GM19463 (cell line): ENCODE measurements around the gene ITIH5.

Experiments
- ATAC-seq: cut with Tn5 transposase; IDR thresholded peaks from one replicate; pipeline ENCODE4 v1.9.1; 2021; ENCODE audit warnings: mild to moderate bottlenecking, moderate library complexity; ENCODE audit not compliant: unreplicated experiment

ITIH5 gene

GRCh38 chr10:7553531-7553930, 113.2 kb downstream of the ITIH5 start:
- no peak for ATAC-seq

GRCh38 chr10:7551950-7552716, 114.6 kb downstream of the ITIH5 start:
- no peak for ATAC-seq

DNA sequence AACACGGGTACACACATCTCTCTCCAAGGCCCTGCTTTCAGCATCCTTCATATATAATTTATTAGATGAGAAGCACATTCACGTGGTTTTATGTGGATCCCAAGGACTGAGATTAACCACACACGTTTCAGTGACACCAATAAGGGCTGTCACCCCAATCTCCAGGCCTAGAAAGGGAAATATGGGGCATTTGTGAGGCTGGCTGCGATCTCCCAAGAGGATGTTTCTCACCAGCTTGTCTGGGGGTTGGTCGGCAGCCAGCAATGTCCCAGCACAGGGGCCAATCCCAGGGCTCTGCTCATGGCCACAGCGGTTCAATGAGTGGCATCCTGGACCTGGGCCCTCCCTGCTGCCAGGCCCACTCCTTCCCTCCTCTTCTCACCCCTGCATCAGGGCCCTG, 115.5 kb downstream of the ITIH5 start:
- no peak for ATAC-seq

- ATAC-seq, result no peak
These were observed 116.8 kb downstream of the ITIH5 start for GRCh38 chr10:7550013-7550412.

DNA sequence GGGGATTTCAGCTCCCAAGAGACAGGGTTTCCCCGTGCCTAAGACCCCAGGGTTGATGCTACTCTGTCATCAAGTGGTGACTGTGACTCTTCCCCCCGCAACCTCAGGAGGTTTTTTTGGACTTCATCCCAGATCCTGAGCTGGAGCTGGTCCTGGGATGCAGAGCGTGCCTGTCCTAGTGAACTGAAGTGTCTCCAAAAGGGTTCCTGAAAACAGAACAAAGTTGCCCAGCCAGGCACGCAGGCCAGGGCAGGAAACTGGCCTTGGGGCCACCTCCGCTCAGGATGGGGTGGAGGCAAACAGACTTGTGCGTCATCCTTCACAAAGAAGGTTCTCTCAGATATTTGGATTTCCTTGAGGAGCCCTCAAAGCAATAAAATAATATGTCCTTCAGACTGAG, 118.9 kb downstream of the ITIH5 start:
- ATAC-seq, result no peak

DNA sequence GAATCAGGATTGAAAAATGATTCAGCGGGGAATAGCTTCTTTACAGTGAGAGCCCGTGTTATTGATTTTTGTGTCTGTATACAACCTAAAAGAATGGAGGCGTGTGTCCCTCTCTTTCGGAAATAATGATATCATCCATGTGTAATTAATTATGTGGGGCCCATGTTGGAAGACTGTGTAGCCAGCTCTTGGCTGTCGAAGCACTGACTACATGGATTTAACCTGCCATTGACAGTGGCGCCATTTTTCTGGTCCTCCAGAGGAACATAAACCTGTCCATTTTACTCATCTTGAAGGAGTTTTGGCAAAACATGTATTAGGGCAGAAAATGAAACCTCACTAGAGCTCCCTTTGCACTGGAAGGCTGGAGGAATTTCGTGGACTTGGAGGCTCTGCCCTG, 119.6 kb downstream of the ITIH5 start:
- ATAC-seq, result no peak

- no peak for ATAC-seq
These were observed 120.3 kb downstream of the ITIH5 start for GRCh38 chr10:7546385-7546967.

DNA sequence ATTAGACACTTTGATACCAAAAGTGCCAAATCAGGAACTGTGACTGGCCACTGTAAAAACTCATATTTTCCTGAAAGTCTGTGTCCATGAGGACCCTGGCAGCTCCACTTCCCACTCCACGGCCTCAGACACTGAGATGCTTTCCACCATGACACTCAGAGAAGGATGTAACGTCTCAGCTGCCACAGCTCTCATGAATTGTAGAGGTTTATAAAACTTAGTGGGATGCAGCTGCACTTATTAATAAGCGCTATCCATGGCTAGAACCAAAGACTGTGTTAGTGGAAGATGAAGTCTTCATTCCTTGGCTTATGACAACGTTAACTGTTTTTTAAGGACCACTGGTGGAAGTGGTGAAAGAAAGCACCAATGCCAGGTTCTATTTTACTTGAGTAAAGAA, 121.0 kb downstream of the ITIH5 start:
- no peak for ATAC-seq

DNA sequence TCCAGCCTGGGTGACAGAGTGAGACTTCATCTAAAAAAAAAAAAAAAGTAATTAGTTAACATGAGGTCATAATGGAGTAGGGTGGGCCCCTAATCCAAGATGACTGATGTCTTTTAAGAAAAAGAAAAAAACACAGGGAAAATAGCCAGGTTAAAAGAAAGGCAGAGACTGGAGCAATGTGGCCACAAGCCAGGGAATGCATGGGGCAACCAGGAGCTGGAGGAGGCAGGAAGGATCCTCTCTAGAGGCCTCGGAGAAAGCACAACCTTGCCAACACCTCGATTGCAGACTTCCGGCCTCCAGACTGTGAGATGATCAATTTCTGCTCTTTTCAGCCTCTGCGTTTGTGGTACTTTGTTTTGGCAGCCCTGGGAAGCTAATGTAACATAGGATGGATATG, 121.5 kb downstream of the ITIH5 start:
- ATAC-seq, result no peak

- ATAC-seq, result no peak
These were observed 122.6 kb downstream of the ITIH5 start for GRCh38 chr10:7544203-7544602.

DNA sequence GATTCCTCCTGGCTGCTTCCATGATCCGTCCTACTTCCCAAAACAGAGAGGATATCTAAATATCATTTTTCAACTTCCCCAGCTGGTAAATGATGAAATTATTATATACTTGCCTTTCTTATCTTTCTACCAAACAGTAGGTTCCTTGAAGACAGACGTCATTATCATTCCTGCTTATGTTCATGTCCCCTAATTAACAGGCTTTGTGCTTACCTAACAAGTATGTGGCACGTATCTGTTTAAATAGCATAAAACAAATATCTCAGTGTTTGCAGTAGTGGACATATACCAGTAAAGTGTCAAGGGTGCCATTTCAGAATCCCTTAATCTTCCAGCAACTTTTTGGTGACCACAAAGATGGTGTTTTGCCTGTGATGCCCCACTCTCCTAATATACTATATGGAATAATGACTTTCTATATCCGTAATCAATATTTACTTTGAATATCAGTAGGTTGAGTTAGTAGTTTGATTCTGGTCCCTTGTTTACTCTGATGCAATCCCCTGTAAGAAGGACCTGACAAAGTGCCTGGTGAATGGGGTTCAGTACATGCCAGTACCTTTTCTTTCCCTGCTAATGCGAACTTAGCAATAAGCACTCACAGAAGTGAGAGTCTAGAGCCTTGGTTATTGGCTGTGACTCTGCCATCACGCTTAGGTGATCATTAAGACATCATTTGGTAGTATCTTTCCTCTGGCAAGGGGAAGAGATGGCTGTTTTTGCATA, 124.4 kb downstream of the ITIH5 start:
- no peak for ATAC-seq

GRCh38 chr10:7541137-7542087, 125.4 kb downstream of the ITIH5 start:
- ATAC-seq, result no peak

DNA sequence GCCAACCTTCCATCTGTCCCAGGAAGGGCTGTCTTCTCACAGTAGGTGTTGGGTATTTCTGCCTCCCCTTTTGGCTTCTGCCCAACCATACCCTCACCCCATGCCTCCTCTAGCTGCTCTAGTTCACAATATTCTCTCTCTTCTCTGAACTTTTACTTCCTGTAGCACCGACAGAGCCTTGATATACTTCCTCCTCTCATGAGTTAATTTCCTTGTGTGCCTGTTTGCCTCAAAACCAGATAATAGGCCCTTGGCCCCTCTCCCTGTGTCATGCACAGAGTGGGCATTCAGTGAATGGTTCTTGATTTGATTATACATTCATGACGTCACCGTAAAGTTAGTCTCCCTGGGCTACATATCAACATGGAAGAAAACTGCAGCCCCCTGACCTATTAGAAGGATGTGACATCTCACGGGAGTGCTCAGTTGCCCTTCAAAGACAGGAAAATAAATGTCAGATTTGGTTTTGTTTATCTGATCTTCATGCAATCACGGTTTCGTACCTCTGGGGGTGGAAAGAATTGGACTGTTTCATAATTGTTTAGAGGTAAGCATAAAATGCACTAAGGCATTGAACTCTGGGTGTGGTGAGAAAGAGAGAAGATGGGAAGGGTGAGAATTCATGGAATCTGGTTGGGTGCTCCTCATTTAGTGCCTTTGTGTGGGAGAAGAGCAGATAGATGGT, 127.7 kb downstream of the ITIH5 start:
- no peak for ATAC-seq

DNA sequence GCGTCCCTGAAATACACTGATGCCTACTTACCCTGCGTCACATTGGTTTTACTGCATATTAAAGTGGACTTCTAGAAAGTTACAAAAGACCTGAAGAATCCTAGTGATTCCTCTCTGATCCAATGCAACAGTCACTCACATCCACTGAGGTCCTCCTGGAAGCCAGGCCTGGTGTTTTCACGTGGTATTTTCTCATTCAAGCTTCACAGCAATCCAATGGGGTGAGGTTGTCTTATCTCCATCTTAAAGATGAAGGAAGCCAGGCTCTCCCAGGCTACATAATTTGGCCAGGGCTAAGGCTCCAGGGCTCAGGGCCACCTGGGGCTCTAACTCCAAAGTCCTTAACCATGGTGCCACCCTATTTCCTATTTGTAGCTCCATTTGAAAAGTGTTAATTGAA, 129.6 kb downstream of the ITIH5 start:
- ATAC-seq, result no peak

GRCh38 chr10:7534480-7534852, 132.3 kb downstream of the ITIH5 start:
- peak; percentile 89 for ATAC-seq

DNA sequence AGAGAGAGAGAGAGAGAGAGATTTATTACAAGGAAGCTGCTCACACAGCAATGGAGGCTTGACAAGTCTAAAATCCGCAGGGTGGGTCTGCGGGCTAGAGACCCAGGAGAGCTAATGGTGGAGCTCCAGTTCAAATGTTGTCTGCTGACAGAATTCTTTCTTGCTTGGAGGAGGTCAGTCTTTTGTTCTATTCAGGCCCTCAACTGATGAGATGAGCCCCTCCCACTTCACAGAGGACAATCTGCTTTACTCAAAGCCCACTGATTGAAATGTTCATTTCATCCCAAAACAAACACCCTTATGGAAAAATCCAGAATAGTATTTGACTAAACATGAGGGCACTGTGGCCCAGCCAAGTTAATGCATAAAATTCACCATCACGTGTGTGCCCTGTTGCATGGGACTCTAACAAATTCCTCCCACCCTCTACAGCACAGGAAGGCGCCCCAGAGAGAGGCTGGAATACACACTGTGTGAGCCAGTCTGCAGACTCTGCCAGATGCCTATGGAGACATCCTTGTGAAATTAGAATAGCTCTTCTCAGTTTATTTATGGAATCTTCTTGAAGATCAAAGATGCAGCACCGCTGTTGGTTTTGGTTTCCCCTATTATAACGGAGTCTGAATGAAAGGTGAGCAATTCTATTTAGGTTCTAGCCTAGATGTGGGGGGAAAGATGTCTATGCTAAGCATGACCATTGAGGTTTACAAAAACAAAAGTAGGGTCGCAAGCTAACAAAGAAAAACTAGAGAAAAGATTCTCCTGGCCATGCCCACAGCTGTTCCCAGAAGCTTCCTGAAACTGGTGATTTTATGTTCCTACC, 132.9 kb downstream of the ITIH5 start:
- ATAC-seq, result peak; percentile 18

DNA sequence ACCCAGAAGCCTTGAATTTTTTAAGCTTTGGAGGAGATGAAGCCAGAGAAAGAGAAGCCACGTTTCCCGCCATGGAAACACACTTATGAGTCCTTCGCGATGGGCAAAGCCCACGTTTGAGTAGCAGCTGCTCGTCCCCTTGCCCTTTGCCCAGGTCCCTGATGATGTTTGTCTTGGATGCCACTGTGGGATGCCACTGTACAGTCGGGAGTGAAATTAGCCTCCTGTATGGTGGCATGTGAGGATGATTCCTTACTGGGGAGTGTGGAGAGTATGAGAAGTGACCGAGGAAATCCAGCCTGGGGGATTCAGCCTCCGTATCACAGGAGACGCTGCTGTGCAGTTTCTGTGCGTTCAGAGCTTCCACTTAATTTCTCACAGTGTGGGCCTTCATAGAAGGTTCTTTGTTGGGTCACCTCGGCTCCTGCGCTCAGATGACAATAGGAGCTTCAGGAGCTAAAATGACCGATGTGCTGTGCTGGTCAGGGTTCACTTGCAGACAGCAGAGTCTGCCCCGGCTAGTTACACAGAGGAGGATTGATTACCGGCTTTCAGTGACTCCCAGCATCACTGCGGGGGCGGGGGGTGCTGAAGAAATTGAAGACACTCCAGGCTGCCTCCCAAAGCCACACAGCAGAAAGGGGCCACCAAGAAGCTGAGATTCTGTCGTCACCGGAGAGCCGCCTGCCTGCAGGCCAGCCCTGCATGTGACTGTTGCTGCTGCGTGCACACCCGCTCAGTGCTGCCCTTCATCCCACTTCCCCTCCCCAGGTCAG, 133.9 kb downstream of the ITIH5 start:
- ATAC-seq, result no peak

DNA sequence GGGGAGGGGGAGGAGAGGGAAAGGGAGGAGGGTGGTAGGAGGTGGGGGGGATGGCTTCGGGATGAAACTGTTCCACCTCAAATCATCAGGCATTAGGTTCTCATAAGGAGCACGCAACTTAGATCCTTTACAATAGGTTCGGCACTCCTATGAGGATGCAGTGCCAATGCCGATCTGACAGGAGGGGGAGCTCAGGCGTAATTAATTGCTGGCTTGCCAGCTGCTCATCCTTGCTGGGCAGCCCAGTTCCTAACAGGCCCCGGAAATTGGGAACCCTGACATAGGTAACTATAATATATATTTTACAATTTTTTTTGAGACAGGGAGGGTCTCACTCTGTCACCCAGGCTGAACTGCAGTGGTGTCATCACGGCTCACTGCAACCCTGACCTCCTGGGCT, 137.1 kb downstream of the ITIH5 start:
- no peak for ATAC-seq

GRCh38 chr10:7527468-7527867, 139.3 kb downstream of the ITIH5 start:
- no peak for ATAC-seq
